PFSK-1 (cell line): Measurements from ENCODE around the gene DIP2C.

Source experiments
- POLR2AphosphoS5 ChIP-seq: IDR thresholded peaks from 2 replicates; pipeline ENCODE4 v1.6.1; 2012; ENCODE audit warnings: low read depth, mild to moderate bottlenecking, control low read depth, low read length, moderate library complexity
- SIN3A ChIP-seq: IDR thresholded peaks from 2 replicates; pipeline ENCODE4 v1.6.1; 2012; ENCODE audit warnings: mild to moderate bottlenecking, low read length, moderate library complexity, borderline replicate concordance; ENCODE audit not compliant: insufficient read depth

DNA sequence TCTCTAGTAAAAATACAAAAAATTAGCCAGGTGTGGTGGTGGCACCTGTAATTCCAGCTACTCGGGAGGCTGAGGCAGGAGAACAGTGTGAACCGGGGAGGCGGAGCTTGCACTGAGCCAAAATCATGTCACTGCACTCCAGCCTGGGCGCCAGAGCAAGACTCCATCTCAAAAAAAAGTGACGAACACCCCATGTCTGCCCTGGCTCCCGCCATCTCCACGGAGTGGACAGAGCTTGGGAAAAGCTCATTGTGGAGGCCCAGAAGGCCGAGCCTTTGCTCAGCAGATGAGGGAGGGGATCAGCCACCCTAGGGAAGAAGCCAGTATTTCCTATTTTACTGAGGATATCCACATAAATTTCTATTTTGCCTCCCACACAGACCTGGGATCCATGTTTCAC is 136.8 kb downstream of the DIP2C start:
- TF ChIP-seq SIN3A, result no peak
- no peak for TF ChIP-seq POLR2AphosphoS5
